H1 (cell line): Measurements from ENCODE around the gene MACROH2A1. TPM values are rescaled to one million over a fixed set of nuclear protein-coding genes. Genes with fewer than 3 reads are reported as not detected.

Experiments
- CTCF ChIA-PET: fragments of 300-600 bp; sonication (Branson Sonifier 250); formaldehyde crosslinking; loops from one replicate; lab custom pipeline; 2021; ENCODE audit not compliant: partially characterized antibody; lab: Charles Lee
- POLR2A ChIA-PET: fragments of 300-600 bp; sonication (Branson Sonifier 250); formaldehyde crosslinking; loops from one replicate; lab custom pipeline; 2021; ENCODE audit warnings: inconsistent platforms; ENCODE audit not compliant: partially characterized antibody; lab: Charles Lee
- DNase-seq, 2 experiments: peaks; one replicate each; pipeline versions ENCODE4 v3.0.0 to v3.0.0-alpha.2; 2010 to 2022; ENCODE audit warnings: low spot score in 2 of 2, low read depth in 1 of 2, mixed read lengths in 1 of 2
- FAIRE-seq: peaks from 2 replicates; lab custom pipeline; 2011; peaks lifted over from hg19 to GRCh38; lab: Jason Lieb, UNC
- H2AFZ ChIP-seq: 2 replicates; pipeline ENCODE4 v1.8.1; 2012; ENCODE audit warnings: low read length, inconsistent platforms
- H2AK5ac ChIP-seq: 2 replicates; pipeline ENCODE4 v1.6.1; 2013; ENCODE audit warnings: low read depth, low read length
- H2BK120ac ChIP-seq: replicated peaks from 2 replicates; pipeline ENCODE3; 2013; ENCODE audit warnings: low read depth, low read length, inconsistent platforms
- H2BK12ac ChIP-seq: 2 replicates; pipeline ENCODE4 v1.6.1; 2013; ENCODE audit warnings: low read depth, low read length
- H2BK15ac ChIP-seq: 2 replicates; pipeline ENCODE4 v1.6.1; 2013; ENCODE audit warnings: low read length
- H2BK20ac ChIP-seq: 2 replicates; pipeline ENCODE4 v1.6.1; 2013; ENCODE audit warnings: low read length
- H2BK5ac ChIP-seq: 2 replicates; pipeline ENCODE4 v1.6.1; 2013; ENCODE audit warnings: low read depth, low read length
- H3K14ac ChIP-seq: 2 replicates; pipeline ENCODE4 v1.6.1; 2013; ENCODE audit warnings: inconsistent platforms; ENCODE audit not compliant: insufficient read length
- H3K18ac ChIP-seq: 2 replicates; pipeline ENCODE4 v1.6.1; 2013; ENCODE audit warnings: low read length; ENCODE audit errors: extremely low read depth
- H3K23ac ChIP-seq: 2 replicates; pipeline ENCODE4 v1.6.1; 2013; ENCODE audit warnings: inconsistent platforms; ENCODE audit not compliant: insufficient read length
- H3K23me2 ChIP-seq: 2 replicates; pipeline ENCODE4 v1.6.1; 2013; ENCODE audit warnings: low read depth, low read length
- H3K27ac ChIP-seq: 2 replicates; pipeline ENCODE4 v1.6.1; 2011; ENCODE audit warnings: low read depth, low read length, inconsistent platforms
- H3K27me3 ChIP-seq, 4 experiments: replicated peaks in 1 of 4; 1 replicate in 1 of 4; 2 replicates in 3 of 4; pipeline versions ENCODE4 v1.6.1 to v1.8.1; 2011 to 2013; ENCODE audit warnings: low read length in 3 of 4, mild to moderate bottlenecking in 3 of 4, inconsistent platforms in 2 of 4, mixed read lengths in 2 of 4, moderate library complexity in 1 of 4; ENCODE audit not compliant: control insufficient read depth in 3 of 4, insufficient read depth in 3 of 4; ENCODE audit errors: extremely low read depth in 1 of 4
- H3K36me3 ChIP-seq, 4 experiments: 2 replicates each; pipeline versions ENCODE4 v1.6.1 to v1.8.1; 2011 to 2013; ENCODE audit warnings: mild to moderate bottlenecking in 4 of 4, low read length in 3 of 4, moderate library complexity in 2 of 4, control low read depth in 1 of 4, inconsistent platforms in 1 of 4; ENCODE audit not compliant: insufficient read depth in 4 of 4, control insufficient read depth in 2 of 4
- H3K4ac ChIP-seq: replicated peaks from 2 replicates; pipeline ENCODE3; 2013; ENCODE audit warnings: low read length, low read depth, mixed read lengths, inconsistent platforms; ENCODE audit not compliant: insufficient read length
- H3K4me1 ChIP-seq, 4 experiments: replicated peaks in 1 of 4; 1 replicate in 1 of 4; 2 replicates in 3 of 4; pipeline versions ENCODE4 v1.6.1 to v1.8.1; 2011 to 2013; ENCODE audit warnings: low read length in 3 of 4, inconsistent platforms in 2 of 4, mixed read lengths in 1 of 4; ENCODE audit not compliant: insufficient read depth in 4 of 4, control insufficient read depth in 3 of 4
- H3K4me2 ChIP-seq, 2 experiments: 2 replicates each; pipeline versions ENCODE4 v1.6.1 to v1.8.1; 2011 to 2013; ENCODE audit warnings: low read depth in 2 of 2, low read length in 2 of 2, control low read depth in 1 of 2, inconsistent platforms in 1 of 2, mild to moderate bottlenecking in 1 of 2; ENCODE audit not compliant: insufficient read depth in 1 of 2
- H3K4me3 ChIP-seq, 4 experiments: fragments of 200-600, 300-600 bp in 1 of 4; sonication (generic), shearing (Covaris generic), sonication (Bioruptor Twin) in 1 of 4; 2 replicates each; pipeline versions ENCODE4 v1.5.1 to v1.8.1; 2011 to 2016; ENCODE audit warnings: low read length in 4 of 4, low read depth in 3 of 4, control low read depth in 2 of 4, inconsistent platforms in 2 of 4, mild to moderate bottlenecking in 2 of 4, mixed read lengths in 1 of 4, moderate library complexity in 1 of 4; ENCODE audit not compliant: insufficient read depth in 2 of 4; ENCODE audit errors: extremely low read depth in 1 of 4
- H3K56ac ChIP-seq: replicated peaks from 2 replicates; pipeline ENCODE3; 2013; ENCODE audit warnings: low read depth, mild to moderate bottlenecking, mixed read lengths, low read length, inconsistent platforms; ENCODE audit not compliant: insufficient read length
- H3K79me1 ChIP-seq: 2 replicates; pipeline ENCODE4 v1.6.1; 2013; ENCODE audit warnings: low read depth, low read length, control low read depth
- H3K79me2 ChIP-seq, 2 experiments: 2 replicates each; pipeline versions ENCODE4 v1.6.1 to v1.8.1; 2012 to 2013; ENCODE audit warnings: low read length in 2 of 2, mild to moderate bottlenecking in 2 of 2, inconsistent platforms in 1 of 2; ENCODE audit not compliant: insufficient read depth in 2 of 2, control insufficient read depth in 1 of 2
- H3K9ac ChIP-seq, 4 experiments: replicated peaks in 1 of 4; 1 replicate in 1 of 4; 2 replicates in 3 of 4; pipeline versions ENCODE4 v1.6.1 to v1.8.1; 2011 to 2013; ENCODE audit warnings: low read depth in 3 of 4, low read length in 3 of 4, control low read depth in 2 of 4, mild to moderate bottlenecking in 2 of 4, moderate library complexity in 2 of 4, inconsistent platforms in 1 of 4; ENCODE audit errors: extremely low read depth in 1 of 4
- H3K9me3 ChIP-seq, 2 experiments: 2 replicates each; pipeline versions ENCODE4 v1.6.1 to v1.8.1; 2012 to 2013; ENCODE audit warnings: mild to moderate bottlenecking in 2 of 2, moderate library complexity in 2 of 2, control low read depth in 1 of 2, inconsistent platforms in 1 of 2, low read depth in 1 of 2, low read length in 1 of 2, mixed read lengths in 1 of 2; ENCODE audit not compliant: insufficient read depth in 2 of 2
- H4K20me1 ChIP-seq, 2 experiments: replicated peaks in 1 of 2; 2 replicates each; pipeline versions ENCODE3 to v1.8.1; 2011 to 2013; ENCODE audit warnings: inconsistent platforms in 2 of 2, low read length in 2 of 2, mild to moderate bottlenecking in 1 of 2; ENCODE audit not compliant: insufficient read depth in 2 of 2, control insufficient read depth in 1 of 2
- H4K5ac ChIP-seq: 2 replicates; pipeline ENCODE4 v1.6.1; 2013; ENCODE audit warnings: low read length, low read depth, mixed read lengths, inconsistent platforms; ENCODE audit not compliant: insufficient read length
- H4K8ac ChIP-seq: 2 replicates; pipeline ENCODE4 v1.8.0; 2013; ENCODE audit warnings: mild to moderate bottlenecking, moderate library complexity, low read length, inconsistent platforms; ENCODE audit not compliant: insufficient read depth; ENCODE audit errors: extremely low read depth
- H4K91ac ChIP-seq: replicated peaks from 2 replicates; pipeline ENCODE3; 2013; ENCODE audit warnings: low read length, mixed read lengths, inconsistent platforms; ENCODE audit not compliant: insufficient read length
- ASH2L ChIP-seq: fragments of 200-600, 300-600 bp; sonication (generic); IDR thresholded peaks from one replicate; pipeline ENCODE4 v1.7.1; 2017; ENCODE audit warnings: low read length
- BACH1 ChIP-seq: IDR thresholded peaks from 2 replicates; pipeline ENCODE4 v1.6.1; 2012; ENCODE audit warnings: low read length, improper control_type of control experiment
- BCL11A ChIP-seq, 2 experiments: IDR thresholded peaks; one replicate each; pipeline ENCODE4 v1.6.1; 2011; ENCODE audit warnings: low read depth in 2 of 2, low read length in 2 of 2, mild to moderate bottlenecking in 2 of 2
- POLR2AphosphoS5 ChIP-seq: IDR thresholded peaks from 2 replicates; pipeline ENCODE4 v1.6.1; 2011; ENCODE audit warnings: low read depth, low read length
- RFX5 ChIP-seq: IDR thresholded peaks from 2 replicates; pipeline ENCODE4 v1.6.1; 2011; ENCODE audit warnings: low read depth, low read length, improper control_type of control experiment, borderline replicate concordance
- RNF2 ChIP-seq: fragments of 200-900, 300-1000 bp; sonication (generic); IDR thresholded peaks from 2 replicates; pipeline ENCODE4 v1.7.1; 2016; ENCODE audit warnings: borderline replicate concordance, low read depth, mild to moderate bottlenecking, antibody characterized with exemption, low read length; ENCODE audit not compliant: poor library complexity, severe bottlenecking; ENCODE audit errors: missing control alignments
- SAP30 ChIP-seq: fragments of 300-600 bp; sonication (generic); IDR thresholded peaks from 2 replicates; pipeline ENCODE4 v1.7.1; 2012; ENCODE audit warnings: low read length, moderate library complexity, mild to moderate bottlenecking, inconsistent platforms; ENCODE audit not compliant: insufficient read depth, insufficient replicate concordance
- SIRT6 ChIP-seq: IDR thresholded peaks from one replicate; pipeline ENCODE4 v1.7.1; 2012; ENCODE audit warnings: low read length, inconsistent platforms
- SP1 ChIP-seq: IDR thresholded peaks from 2 replicates; pipeline ENCODE4 v1.6.1; 2011; ENCODE audit warnings: low read depth, low read length
- SP2 ChIP-seq: IDR thresholded peaks from 2 replicates; pipeline ENCODE4 v1.6.1; 2012; ENCODE audit warnings: mild to moderate bottlenecking, low read length, inconsistent platforms
- TAF1 ChIP-seq: IDR thresholded peaks from 2 replicates; pipeline ENCODE4 v1.6.1; 2011; ENCODE audit warnings: mild to moderate bottlenecking, low read depth, low read length
- USF2 ChIP-seq: IDR thresholded peaks from 2 replicates; pipeline ENCODE4 v1.6.1; 2011; ENCODE audit warnings: low read length, improper control_type of control experiment
- YY1 ChIP-seq: IDR thresholded peaks from 2 replicates; pipeline ENCODE4 v1.6.1; 2011; ENCODE audit warnings: low read depth, mild to moderate bottlenecking, low read length
- WGBS, 2 experiments: shearing (Covaris generic) in 1 of 2; methylation state at CpG; one replicate each; pipeline versions ENCODE4 v1.1.6 to v1.1.7; 2013 to 2015; ENCODE audit warnings: low lambda C conversion rate in 2 of 2, mixed read lengths in 2 of 2, inconsistent platforms in 1 of 2, low coverage in 1 of 2, missing lambda C conversion rate in 1 of 2; ENCODE audit not compliant: insufficient replicate concordance in 2 of 2, insufficient coverage in 1 of 2, insufficient read length in 1 of 2; ENCODE audit errors: extremely low coverage in 1 of 2, missing lambda C conversion rate in 1 of 2; 5-methylcytosine and 5-hydroxymethylcytosine counted together
- polyA plus RNA-seq, 7 experiments: library from polyadenylated mRNA; depleted of rRNA in 3 of 7; stranded (reverse) in 5 of 7; unstranded in 2 of 7; fragments of >200 nt in 5 of 7; fragments of 200-250 nt in 2 of 7; gene quantifications; 1 replicate in 5 of 7; 2 replicates in 1 of 7; 4 replicates in 1 of 7; pipeline versions ENCODE4 v1.2.1 to v1.2.3, GENCODE V29; 2011 to 2013; ENCODE audit warnings: missing spikeins in 2 of 7, mixed read lengths in 2 of 7
- total RNA-seq: library from RNA; stranded (reverse); fragmentation: NEBNext Ultra II Directional; extraction: Animal tissue kit (Norgen Biotek cat#: 25700); gene quantifications from 2 replicates; pipeline ENCODE4 v1.2.1, GENCODE V29; 2021

The MACROH2A1 gene
- total and polyA plus RNA-seq, 2 of the 8 experiments (the other 6 are each of a cell fraction or from before 2014, with no cell fraction given), result 60.0 to 92.3 TPM

- Histone ChIP-seq H3K79me2 (no peaks in the 10 kb centered on the region), H4K5ac (no peak overlapping the region), H2AFZ (no peak overlapping the region), H4K91ac (no peak overlapping the region), H3K14ac (no peak overlapping the region), H2BK5ac (no peak overlapping the region), H3K56ac (no peak overlapping the region), H3K27ac (no peak overlapping the region), H4K20me1 (no peaks in the 10 kb centered on the region), H3K9me3 (no peaks in the 10 kb centered on the region), H3K18ac (no peak overlapping the region), H3K4ac (no peak overlapping the region), H3K27me3 (no peaks in the 10 kb centered on the region), H3K9ac (no peak overlapping the region), H2BK15ac (no peak overlapping the region), H3K36me3 (no peaks in the 10 kb centered on the region), H3K4me3 (no peak overlapping the region), H3K23me2 (no peaks in the 10 kb centered on the region; the same call in 1 of the 2 replicates), H3K79me1 (no peaks in the 10 kb centered on the region), H2BK120ac (no peak overlapping the region), H2BK12ac (no peak overlapping the region), H3K4me1 (no peaks in the 10 kb centered on the region; a peak in 1 of 7 replicates)
- CTCF ChIA-PET, result interaction anchor here (1.2 to 19.4 kb wide), 6 partner anchors 8 to 455 kb away, joined by 3 to 264 read pairs (median 6); no protein-coding TSS in a partner anchor
- WGBS, 2 experiments, result 76% methylated on average over 7 of the region's 7 CpGs; no CpG with 5 or more reads in 1 of the 2 experiments
- POLR2A ChIA-PET, result interaction anchor here (0.7 kb wide), 1 partner anchor 42 kb away, joined by 3 read pairs; no protein-coding TSS in a partner anchor
- TF ChIP-seq USF2, result no peak
- no peak for TF ChIP-seq ASH2L
- TF ChIP-seq SAP30, result no peak
- TF ChIP-seq SP2, result no peak
- TF ChIP-seq TAF1, result no peak
- TF ChIP-seq SIRT6, result no peak
- TF ChIP-seq BACH1, result no peak
- no peak for TF ChIP-seq BCL11A (IDR thresholded peaks at IDR 0.05; ENCODE audit: low read depth in 2 of 2, low read length in 2 of 2)
- no peak for TF ChIP-seq RFX5
- no peak for TF ChIP-seq POLR2AphosphoS5
- TF ChIP-seq SP1, result no peak
- no peak for TF ChIP-seq RNF2
- no peak for TF ChIP-seq YY1
- TF ChIP-seq, all 59 proteins: peak for 0
- Histone ChIP-seq H3K23ac (no peak overlapping the region), H2BK20ac (no peak overlapping the region), H4K8ac (no peak overlapping the region), H3K4me2 (no peak overlapping the region), H2AK5ac (no peak overlapping the region)
- DNase-seq (peak in 1 of 2 experiments; percentile 33), FAIRE-seq (no peak)
Observed at GRCh38 chr5:135436951-135437418, 38.0 kb upstream of the MACROH2A1 start.
